SJCRH30 (cell line): Measurements from ENCODE around the gene TCF23. TPM values are rescaled to one million over a fixed set of nuclear protein-coding genes. Genes with fewer than 3 reads are reported as not detected.
"Not testable (repeated sequence)": the region's sequence is repeated elsewhere in the genome, so short reads cannot be mapped to it uniquely, and the experiment has no call there.

ENCODE experiments used
- DNase-seq, 2 experiments: peaks; one replicate each; pipeline ENCODE4 v3.0.0-alpha.2; 2015 to 2020
- H3K27ac ChIP-seq: fragments of 250-450 bp; sonication (Bioruptor Pico); 2 replicates; pipeline ENCODE4 v1.5.1; 2020; ENCODE audit warnings: mild to moderate bottlenecking, moderate library complexity
- H3K27me3 ChIP-seq: fragments of 250-450 bp; sonication (Bioruptor Pico); 2 replicates; pipeline ENCODE4 v1.5.1; 2020; ENCODE audit warnings: mild to moderate bottlenecking, moderate library complexity
- H3K36me3 ChIP-seq: fragments of 250-450 bp; sonication (Bioruptor Pico); 2 replicates; pipeline ENCODE4 v1.5.1; 2020; ENCODE audit warnings: mild to moderate bottlenecking, moderate library complexity
- H3K4me1 ChIP-seq: fragments of 250-450 bp; sonication (Bioruptor Pico); 2 replicates; pipeline ENCODE4 v1.5.1; 2020; ENCODE audit warnings: mild to moderate bottlenecking, moderate library complexity
- H3K4me3 ChIP-seq: fragments of 250-450 bp; sonication (Bioruptor Pico); 2 replicates; pipeline ENCODE4 v1.5.1; 2020; ENCODE audit warnings: mild to moderate bottlenecking, moderate library complexity
- H3K9me3 ChIP-seq: fragments of 250-450 bp; sonication (Bioruptor Pico); replicated peaks from 2 replicates; pipeline ENCODE4 v1.5.1; 2020; ENCODE audit warnings: mild to moderate bottlenecking, moderate library complexity
- total RNA-seq: library from RNA; depleted of rRNA; stranded (reverse); fragments of >200 nt; shearing (Covaris generic); gene quantifications from 2 replicates; pipeline ENCODE4 v1.2.3, GENCODE V29; 2014; rRNA removed

Gene TCF23
- not detected in 2 replicates for total RNA-seq

DNA sequence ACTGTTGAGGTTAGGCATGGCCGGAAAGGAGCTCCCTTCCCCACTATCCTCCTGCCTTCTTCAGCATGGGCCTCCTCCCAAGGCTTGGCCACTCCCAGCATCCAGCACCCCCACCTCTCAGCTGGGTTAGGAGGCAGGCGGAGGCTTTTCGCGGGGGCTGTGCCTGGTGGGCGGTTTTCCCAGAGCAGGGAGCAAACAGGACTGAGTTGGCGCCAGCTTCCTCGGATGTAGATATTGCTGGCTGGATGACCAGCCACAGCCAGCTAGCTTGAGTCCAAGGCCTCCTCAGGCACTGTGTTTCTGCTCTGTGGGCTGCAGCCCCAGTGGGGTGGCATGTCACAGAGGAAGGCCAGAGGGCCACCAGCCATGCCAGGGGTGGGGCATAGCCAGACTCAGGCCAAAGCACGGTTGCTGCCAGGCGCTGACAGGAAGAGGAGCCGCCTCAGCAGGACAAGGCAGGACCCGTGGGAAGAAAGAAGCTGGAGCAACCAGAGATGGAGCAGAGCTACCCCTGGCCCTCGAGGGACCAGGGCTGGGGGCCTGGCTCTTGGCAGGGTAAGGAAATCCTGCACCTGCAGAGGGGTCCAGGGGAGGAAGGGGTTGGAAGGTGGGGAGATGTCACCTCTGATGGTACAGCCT lies at the start of gene TCF23:
Gene TCF23 (plus strand): TSS at position 204 of the 639 bp plus-strand sequence. CDS start 130 bp downstream, at position 334.
- Histone ChIP-seq H3K36me3 (no peaks in the 10 kb centered on the region), H3K4me3 (no peak within 1 kb of the TSS), H3K4me1 (no peaks in the 10 kb centered on the region), H3K27ac (no peak within 1 kb of the TSS), H3K9me3 (no peaks in the 10 kb centered on the region), H3K27me3 (peaks cover 34% of the 10 kb centered on the region)
- no peak for DNase-seq

DNA sequence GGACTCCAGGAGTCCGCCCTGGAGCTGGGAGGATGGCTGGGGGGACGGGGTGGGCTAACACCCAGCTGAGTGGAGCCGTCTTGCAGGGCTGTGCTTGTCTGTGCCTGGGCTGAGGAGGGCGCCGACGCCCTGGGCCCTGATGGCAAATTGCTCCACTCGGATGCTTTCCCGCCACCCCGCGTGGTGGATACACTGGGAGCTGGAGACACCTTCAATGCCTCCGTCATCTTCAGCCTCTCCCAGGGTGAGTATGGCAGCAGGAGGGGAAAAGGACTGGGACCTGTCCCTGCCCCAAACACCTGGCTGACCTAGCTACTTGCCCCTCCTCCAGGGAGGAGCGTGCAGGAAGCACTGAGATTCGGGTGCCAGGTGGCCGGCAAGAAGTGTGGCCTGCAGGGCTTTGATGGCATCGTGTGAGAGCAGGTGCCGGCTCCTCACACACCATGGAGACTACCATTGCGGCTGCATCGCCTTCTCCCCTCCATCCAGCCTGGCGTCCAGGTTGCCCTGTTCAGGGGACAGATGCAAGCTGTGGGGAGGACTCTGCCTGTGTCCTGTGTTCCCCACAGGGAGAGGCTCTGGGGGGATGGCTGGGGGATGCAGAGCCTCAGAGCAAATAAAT lies 49.4 kb upstream of the TCF23 start:
- no peaks in the 10 kb centered on the region for H3K36me3 ChIP-seq
- peaks cover 19% of the 10 kb centered on the region for H3K27me3 ChIP-seq
- no peak overlapping the region for H3K4me3 ChIP-seq
- H3K27ac ChIP-seq = no peak overlapping the region
- no peaks in the 10 kb centered on the region for H3K4me1 ChIP-seq
- H3K9me3 ChIP-seq = no peaks in the 10 kb centered on the region
- no peak for DNase-seq

DNA sequence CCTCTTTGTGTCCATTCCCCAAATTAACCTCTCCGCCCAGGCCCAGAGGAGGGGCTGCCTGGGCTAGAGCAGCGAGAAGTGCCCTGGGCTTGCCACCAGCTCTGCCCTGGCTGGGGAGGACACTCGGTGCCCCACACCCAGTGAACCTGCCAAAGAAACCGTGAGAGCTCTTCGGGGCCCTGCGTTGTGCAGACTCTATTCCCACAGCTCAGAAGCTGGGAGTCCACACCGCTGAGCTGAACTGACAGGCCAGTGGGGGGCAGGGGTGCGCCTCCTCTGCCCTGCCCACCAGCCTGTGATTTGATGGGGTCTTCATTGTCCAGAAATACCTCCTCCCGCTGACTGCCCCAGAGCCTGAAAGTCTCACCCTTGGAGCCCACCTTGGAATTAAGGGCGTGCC lies 48.8 kb upstream of the TCF23 start:
- no peaks in the 10 kb centered on the region for H3K36me3 ChIP-seq
- no peak overlapping the region for H3K4me3 ChIP-seq
- no peaks in the 10 kb centered on the region for H3K9me3 ChIP-seq
- H3K4me1 ChIP-seq = no peaks in the 10 kb centered on the region
- H3K27ac ChIP-seq = no peak overlapping the region
- DNase-seq = no peak
- peaks cover 25% of the 10 kb centered on the region for H3K27me3 ChIP-seq

DNA sequence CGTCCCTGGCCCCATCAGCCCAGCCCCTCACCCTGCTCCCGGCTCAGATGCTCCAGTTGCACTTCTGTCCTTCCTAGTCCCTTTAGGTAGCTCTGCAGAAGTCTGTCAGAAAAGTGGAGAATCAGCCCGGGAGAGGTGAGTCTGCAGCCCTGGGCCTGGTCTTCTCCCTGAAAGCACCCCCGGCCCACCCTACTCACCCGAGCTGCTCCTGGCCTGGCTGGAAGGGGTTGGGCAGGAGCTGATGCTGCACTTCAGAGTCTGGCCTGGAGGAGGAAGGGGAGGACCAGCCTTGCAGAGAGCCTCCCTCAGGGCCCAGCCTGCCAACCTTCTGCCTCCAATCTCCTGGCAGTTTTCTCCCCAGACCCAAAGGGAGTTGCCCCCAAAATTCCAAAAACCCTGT lies 46.5 kb upstream of the TCF23 start:
- H3K9me3 ChIP-seq = no peaks in the 10 kb centered on the region
- no peaks in the 10 kb centered on the region for H3K4me1 ChIP-seq
- no peaks in the 10 kb centered on the region for H3K36me3 ChIP-seq
- no peak overlapping the region for H3K27ac ChIP-seq
- DNase-seq = no peak
- H3K4me3 ChIP-seq = no peak overlapping the region
- peaks cover 44% of the 10 kb centered on the region for H3K27me3 ChIP-seq

DNA sequence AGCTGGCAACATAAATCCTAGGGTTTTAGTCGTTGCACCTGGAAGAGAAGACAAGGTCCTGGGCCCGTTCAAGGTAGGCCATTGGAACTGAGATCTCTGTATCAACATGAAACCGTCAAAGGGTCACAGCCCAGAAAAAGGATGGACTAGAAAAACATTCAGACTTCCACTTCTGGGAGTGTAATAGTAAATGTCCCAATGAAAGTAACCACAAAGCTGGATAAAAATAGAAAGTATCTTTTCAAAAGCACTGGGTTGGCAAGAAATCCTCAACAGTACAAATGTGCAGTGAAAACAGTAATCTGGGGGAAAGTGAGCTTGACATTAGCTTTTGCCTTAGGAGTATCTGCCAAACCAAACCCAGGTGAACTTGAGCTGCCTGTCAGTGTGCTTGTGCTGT lies 42.8 kb upstream of the TCF23 start:
- Histone ChIP-seq H3K36me3 (no peaks in the 10 kb centered on the region), H3K4me3 (no peak overlapping the region), H3K27me3 (peaks cover 44% of the 10 kb centered on the region), H3K9me3 (no peaks in the 10 kb centered on the region), H3K27ac (no peak overlapping the region), H3K4me1 (no peaks in the 10 kb centered on the region)
- no peak for DNase-seq

DNA sequence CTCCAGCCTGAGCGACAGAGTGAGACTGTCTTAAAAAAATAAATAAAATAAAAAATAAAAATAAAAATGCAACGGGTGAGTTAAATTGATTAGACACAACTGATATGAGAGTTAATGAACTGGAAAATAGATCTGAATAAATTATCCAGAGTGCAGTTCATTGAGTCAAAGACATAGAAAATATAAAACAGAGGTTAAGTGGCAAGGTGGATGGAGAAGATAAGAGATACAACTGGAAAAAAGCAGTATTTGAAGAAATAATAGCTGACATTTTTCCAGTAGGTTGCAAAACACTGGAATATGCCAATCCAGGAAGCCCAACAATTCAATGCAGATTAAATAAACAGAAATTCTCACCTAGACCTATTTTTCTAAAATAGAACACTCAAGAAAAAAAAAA lies 40.6 kb upstream of the TCF23 start:
- no peak overlapping the region for H3K27ac ChIP-seq
- H3K4me3 ChIP-seq = no peak overlapping the region
- H3K9me3 ChIP-seq = no peaks in the 10 kb centered on the region
- DNase-seq = no peak
- H3K27me3 ChIP-seq = peaks cover 36% of the 10 kb centered on the region
- no peaks in the 10 kb centered on the region for H3K4me1 ChIP-seq
- H3K36me3 ChIP-seq = no peaks in the 10 kb centered on the region

DNA sequence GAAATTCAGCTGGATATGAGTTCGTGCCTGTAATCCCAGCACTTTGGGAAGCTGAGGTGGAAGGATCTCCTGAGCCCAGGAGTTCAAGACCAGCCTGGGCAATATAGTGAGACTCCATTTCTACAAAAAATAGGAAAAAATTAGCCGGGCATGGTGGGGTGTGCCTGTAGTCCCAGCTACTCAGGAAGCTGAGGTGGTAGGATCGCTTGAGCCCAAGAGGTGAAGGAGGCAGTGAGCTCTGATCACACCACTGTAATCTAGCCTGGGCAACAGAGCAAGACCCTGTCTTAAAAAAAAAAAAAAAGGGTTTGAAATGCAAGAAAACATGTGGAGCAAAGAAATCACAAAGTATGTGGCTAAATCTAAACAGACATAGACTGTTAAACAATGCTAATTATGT lies 39.7 kb upstream of the TCF23 start:
- Histone ChIP-seq H3K4me3 (no peak overlapping the region), H3K27me3 (peaks cover 30% of the 10 kb centered on the region), H3K27ac (no peak overlapping the region), H3K36me3 (no peaks in the 10 kb centered on the region), H3K9me3 (no peaks in the 10 kb centered on the region), H3K4me1 (no peaks in the 10 kb centered on the region)
- no peak for DNase-seq

DNA sequence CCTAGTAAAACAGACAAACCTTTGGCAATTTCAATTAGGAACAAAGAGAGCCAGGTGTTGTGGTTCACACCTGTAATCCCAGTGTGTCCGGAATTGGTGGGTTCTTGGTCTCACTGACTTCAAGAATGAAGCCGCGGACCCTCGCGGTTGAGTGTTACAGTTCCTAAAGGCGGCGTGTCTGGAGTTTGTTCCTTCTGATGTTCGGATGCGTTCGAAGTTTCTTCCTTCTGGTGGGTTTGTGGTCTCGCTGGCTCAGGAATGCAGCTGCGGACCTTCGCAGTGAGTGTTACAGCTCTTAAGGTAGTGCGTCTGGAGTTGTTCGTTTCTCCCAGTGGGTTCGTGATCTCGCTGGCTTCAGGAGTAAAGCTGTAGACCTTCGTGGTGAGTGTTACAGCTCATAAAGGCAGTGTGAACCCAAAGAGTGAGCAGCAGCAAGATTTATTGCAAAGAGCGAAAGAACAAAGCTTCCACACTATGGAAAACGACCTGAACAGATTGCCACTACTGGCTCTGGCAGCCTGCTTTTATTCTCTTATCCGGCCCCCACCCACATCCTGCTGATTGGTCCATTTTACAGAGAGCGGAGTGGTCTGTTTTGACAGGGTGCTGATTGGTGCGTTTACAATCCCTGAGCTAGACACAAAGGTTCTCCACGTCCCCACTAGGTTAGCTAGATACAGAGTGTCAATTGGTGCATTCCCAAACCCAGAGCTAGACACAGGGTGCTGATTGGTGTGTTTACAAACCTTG lies 38.0 kb upstream of the TCF23 start:
- not testable (repeated sequence) for H3K36me3 ChIP-seq, H3K4me3 ChIP-seq, DNase-seq, H3K9me3 ChIP-seq, H3K4me1 ChIP-seq, H3K27ac ChIP-seq
- peaks cover 24% of the 10 kb centered on the region for H3K27me3 ChIP-seq

DNA sequence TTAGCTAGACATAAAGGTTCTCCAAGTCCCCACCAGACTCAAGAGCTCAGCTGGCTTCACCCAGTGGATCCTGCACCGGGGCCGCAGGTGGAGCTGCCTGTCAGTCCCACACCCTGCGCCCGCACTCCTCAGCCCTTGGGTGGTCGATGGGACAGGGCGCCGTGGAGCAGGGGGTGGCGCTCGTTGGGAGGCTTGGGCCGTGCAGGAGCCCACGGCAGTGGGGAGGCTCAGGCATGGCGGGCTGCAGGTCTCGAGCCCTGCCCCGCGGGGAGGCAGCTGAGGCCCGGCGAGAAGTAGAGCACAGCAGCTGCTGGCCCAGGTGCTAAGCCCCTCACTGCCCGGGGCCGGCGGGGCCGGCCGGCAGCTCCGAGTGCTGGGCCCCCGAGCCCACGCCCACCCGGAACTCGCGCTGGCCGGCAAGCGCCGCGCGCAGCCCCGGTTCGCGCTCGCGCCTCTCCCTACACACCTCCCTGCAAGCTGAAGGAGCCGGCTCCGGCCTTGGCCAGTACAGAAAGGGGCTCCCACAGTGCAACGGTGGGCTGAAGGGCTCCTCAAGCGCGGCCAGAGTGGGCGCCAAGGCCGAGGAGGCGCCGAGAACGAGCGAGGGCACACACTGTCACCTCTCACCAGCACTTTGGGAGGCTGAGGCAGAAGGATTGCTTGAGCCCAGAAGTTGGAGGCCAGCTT lies 37.3 kb upstream of the TCF23 start:
- H3K27me3 ChIP-seq = peaks cover 18% of the 10 kb centered on the region
- not testable (repeated sequence) for H3K36me3 ChIP-seq, H3K9me3 ChIP-seq, DNase-seq, H3K4me1 ChIP-seq, H3K4me3 ChIP-seq, H3K27ac ChIP-seq

DNA sequence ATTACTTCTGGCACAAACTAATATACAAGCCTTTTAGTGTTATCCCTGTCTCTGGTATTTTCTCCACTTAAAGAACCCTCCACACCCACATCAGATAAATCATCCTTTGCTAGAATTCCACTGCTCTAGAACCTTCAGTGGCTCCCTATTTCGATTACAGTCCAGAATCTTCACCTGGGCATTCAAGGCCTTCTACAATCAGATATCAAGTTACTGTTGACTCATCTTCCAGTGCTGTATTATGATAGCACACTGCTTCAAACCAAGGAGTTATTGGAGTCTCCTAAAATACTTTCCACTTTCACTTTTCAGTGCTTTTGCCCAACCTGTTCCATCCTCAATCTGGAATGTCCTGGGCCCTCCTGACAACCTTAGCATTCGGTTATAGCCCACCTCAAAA lies 33.3 kb upstream of the TCF23 start:
- Histone ChIP-seq H3K9me3 (no peaks in the 10 kb centered on the region), H3K36me3 (no peaks in the 10 kb centered on the region), H3K4me1 (no peaks in the 10 kb centered on the region), H3K27me3 (peaks cover 23% of the 10 kb centered on the region), H3K27ac (no peak overlapping the region), H3K4me3 (no peak overlapping the region)
- no peak for DNase-seq

DNA sequence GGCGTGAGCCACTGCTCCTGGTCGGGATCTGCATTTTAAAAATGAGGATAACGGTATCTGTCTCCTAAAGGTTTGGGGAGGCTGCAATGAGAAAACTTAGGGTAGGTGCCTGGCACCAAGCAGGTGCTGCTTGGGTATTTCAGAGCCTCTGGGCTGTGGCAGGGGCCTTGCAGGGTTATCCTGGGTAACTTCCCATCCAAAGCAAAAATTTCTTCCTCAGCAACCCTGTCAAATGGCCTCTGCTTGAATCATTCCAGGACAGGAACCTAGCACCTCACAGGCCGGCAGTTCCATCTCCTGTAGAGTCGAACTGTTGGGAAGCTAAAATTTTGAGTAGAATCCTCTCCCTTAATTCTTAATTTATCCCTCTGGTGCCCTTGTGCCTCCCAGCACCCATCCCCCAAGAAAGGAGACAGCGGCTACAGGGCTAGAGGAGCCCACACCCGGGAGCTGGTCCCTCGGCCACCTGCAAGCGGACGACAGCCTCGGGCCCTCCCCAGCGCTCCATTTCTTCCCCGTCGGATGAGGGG lies 30.7 kb upstream of the TCF23 start:
- Histone ChIP-seq H3K4me3 (no peak overlapping the region), H3K27me3 (peaks cover 36% of the 10 kb centered on the region), H3K27ac (no peak overlapping the region), H3K4me1 (no peaks in the 10 kb centered on the region), H3K36me3 (no peaks in the 10 kb centered on the region), H3K9me3 (no peaks in the 10 kb centered on the region)
- no peak for DNase-seq

DNA sequence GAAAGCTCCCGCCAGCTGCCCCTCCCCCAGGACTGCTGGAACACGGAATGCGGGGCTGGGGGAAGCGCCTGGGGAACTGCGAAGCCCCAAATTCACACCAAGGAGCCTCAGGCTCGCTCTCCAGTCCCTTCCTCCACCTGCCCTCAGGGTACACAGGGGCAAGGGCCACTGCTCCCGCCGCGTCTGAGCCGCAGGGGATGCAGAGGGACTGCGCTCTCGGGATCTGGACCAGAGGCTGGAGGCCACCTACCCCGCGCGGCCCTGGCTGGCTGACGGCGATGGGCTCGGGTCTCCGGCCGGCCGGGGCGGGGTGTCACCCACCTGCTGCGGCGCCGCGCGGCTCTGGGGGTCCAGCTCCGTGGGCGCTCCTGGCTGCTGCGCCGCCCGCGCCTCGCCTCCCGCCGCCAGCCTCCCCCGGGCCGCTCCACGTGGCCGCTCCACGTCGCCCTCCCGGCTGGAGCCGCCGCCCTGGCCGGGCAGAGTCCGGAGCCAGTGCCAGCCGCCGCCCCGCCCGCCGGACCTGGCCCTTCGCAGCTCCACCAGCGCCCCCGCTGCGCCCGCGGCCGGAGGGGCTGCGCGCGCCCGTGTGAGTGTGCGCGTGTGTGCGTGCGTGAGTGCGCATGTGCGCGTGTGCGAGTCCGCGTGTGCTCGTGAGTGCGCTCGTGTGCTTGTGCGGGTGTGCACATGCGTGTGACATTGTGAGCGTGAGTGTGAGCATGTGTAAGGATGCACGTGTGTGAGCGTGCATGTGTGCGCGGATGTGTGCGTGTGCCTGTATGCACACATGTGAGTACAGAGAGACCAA lies 30.1 kb upstream of the TCF23 start, which contains the start of gene CGREF1:
Gene CGREF1 (minus strand): TSS at position 604 of the 805 bp plus-strand sequence. CDS start 14,762 bp downstream, outside the sequence.
- Histone ChIP-seq H3K9me3 (no peaks in the 10 kb centered on the region), H3K4me3 (no peak within 1 kb of the TSS), H3K27ac (no peak within 1 kb of the TSS), H3K27me3 (peaks cover 36% of the 10 kb centered on the region), H3K36me3 (no peaks in the 10 kb centered on the region), H3K4me1 (no peaks in the 10 kb centered on the region)
- no peak for DNase-seq

DNA sequence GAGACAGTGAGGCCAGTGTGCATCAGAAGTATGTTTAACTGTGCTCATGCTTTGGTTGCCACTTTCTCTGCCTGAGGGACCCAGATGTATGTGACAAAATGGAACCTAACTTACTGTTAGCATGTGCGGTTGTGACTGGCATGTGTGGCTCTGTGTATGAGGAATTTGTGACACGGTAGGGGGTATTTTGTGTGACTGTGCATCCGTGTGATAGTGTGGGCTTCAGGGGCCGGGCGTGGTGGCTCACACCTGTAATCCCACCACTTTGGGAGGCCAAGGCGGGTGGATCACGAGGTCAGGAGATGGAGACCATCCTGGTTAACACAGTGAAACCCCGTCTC lies 29.5 kb upstream of the TCF23 start:
- DNase-seq, H3K4me1 ChIP-seq, H3K9me3 ChIP-seq, H3K4me3 ChIP-seq, H3K27ac ChIP-seq, H3K36me3 ChIP-seq: not testable (repeated sequence)
- peaks cover 36% of the 10 kb centered on the region for H3K27me3 ChIP-seq

DNA sequence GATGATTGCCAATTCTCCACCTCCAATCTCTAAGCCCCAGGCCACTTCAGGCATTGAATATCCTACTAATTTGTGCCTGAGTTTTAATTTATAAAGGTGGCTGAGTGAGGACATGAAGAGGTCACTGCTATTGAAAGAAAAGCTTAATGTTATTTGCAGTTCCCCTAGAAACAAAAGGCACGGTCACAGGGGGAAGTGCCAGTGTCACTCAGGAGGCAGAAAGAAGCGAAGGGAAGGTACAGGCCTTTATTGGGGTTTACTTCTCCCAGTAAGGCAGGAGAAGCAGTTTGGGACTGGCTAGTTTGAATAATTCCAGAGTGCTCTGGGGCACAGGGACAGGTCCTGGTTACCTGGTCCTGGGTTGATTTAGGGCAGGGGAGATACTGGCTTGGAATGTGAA lies 26.9 kb upstream of the TCF23 start:
- H3K27ac ChIP-seq = no peak overlapping the region
- no peaks in the 10 kb centered on the region for H3K9me3 ChIP-seq
- no peak for DNase-seq
- no peaks in the 10 kb centered on the region for H3K4me1 ChIP-seq
- H3K36me3 ChIP-seq = no peaks in the 10 kb centered on the region
- no peak overlapping the region for H3K4me3 ChIP-seq
- peaks cover 28% of the 10 kb centered on the region for H3K27me3 ChIP-seq
